Activated CD8-positive, alpha-beta memory T cell treated with anti-CD3 and anti-CD28 coated beads, Interleukin-2, amount 50 U/mL, for 48 hours (primary cell): ENCODE measurements around the gene KCNMB1.
"Not testable (repeated sequence)": the region's sequence is repeated elsewhere in the genome, so short reads cannot be mapped to it uniquely, and the experiment has no call there.

Experiments used
- DNase-seq: peaks from one replicate; pipeline ENCODE4 v3.0.0-alpha.2; 2020

The KCNMB1 gene

DNA sequence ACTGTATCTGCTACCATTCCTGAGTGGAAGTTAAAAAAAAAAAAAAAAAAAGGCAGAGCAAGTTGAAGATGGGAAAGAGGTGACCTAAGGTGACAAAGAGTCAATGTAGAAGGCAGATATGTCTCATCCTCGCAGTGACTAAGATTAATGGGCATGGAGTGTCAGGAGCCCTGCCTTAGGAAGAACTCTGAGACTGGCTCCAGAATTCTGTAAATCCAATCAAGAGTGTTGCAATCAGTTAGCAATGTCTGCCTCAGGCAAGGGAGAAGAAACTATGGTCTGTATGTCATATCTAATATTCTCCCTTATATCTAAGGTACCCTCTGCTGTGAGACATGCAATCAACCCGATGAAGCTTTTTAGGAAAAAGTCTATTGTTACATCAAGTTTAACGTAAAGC lies 24.7 kb upstream of the KCNMB1 start:
- DNase-seq = no peak

GRCh38 chr5:170411100-170411499 lies 21.9 kb upstream of the KCNMB1 start:
- DNase-seq = no peak

DNA sequence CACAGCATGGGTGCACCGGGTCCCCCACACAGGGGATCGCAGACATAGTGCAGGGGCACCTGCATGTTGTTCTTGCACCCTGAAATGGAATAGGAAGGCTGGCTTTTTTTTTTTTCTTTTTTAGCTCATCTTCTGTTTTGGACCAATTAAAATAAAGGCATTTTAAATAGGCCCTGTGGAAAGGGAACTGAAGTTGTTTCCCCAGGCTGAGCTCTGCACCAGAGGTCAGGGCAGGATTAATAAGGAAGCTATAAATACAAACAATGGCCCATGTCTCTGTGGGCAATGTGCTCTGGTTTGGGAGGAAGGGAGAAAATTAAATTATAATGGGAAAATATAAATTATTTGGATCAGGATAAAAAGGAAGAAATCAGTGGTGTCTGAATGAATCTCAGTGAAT lies 21.2 kb upstream of the KCNMB1 start:
- DNase-seq = no peak

GRCh38 chr5:170408877-170409660 lies 19.9 kb upstream of the KCNMB1 start:
- DNase-seq = no peak

DNA sequence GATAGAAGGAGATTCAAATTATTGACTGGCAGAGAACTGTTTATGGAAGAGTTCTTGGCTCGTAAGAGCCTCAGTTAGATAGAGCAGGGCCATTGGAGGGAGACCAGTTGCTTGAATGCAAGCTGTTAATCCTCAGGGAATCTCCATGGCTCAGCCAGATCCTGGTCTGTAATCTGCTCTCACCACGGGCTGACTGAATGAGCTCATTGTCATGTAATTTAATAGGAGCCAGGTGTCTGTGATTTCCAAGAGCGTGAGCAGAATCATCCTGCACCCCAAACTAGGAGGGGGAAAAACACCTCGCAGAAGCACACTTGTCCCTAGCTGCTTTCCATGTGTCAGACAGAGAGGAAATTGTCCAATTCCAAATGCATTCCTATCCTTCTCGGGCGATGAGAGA lies 19.1 kb upstream of the KCNMB1 start:
- no peak for DNase-seq

DNA sequence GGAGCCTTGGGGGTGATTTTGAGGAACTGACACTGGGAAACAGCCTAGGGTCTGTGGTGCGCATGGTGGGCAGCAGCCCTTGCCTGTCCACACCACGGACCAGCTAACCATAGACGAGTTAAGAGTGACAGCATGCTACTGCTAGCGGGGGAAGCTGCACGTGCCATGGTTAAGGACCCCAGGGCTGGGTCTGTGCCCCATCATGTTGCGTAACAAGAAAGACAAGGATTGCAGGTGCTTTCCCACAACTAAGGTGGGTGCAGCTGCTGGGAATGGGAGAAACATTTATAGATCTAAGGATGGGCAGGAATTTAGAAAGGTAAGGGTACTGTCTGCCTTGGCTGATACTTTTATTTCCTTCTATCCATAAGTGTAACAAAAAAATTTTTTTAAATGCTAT lies 17.9 kb upstream of the KCNMB1 start:
- no peak for DNase-seq

DNA sequence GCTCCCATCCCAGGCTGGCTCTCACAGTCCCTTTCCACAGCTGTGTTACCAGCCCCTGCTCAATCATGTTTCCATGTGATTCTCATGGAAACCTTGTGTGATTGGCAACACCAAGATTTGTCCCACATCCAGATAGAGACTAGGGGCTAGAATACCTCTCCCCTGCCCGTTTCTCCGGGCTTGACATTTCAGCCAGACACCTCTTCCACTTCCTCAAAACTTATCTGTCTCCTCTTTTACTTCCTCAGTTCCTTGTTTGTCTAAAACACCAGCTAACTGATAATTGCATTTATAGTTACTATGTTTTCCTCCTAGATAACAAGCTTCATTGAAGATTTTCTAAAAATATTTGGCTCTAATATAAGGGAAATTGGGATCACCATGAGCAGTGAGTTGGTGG lies 16.6 kb upstream of the KCNMB1 start:
- DNase-seq = no peak

DNA sequence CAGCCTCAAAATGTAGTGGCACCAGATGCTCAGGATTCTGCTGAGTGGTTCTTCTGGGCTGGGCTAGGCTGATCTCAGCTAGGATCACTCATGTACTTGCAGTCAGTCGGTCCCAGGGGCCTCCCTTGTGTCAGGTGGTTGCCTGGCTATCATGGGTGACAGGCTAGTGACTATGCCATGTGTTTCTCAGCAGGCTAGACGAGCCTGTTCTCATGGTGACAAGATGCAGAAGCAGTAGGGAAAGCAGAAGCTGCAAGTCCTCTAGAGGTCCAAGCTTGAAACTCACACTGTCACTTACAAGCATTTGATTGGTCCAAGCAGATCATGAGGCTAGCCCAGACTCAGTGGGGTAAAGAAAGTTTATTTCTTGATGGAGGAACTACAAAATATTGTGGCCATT lies 15.2 kb upstream of the KCNMB1 start:
- DNase-seq = no peak

DNA sequence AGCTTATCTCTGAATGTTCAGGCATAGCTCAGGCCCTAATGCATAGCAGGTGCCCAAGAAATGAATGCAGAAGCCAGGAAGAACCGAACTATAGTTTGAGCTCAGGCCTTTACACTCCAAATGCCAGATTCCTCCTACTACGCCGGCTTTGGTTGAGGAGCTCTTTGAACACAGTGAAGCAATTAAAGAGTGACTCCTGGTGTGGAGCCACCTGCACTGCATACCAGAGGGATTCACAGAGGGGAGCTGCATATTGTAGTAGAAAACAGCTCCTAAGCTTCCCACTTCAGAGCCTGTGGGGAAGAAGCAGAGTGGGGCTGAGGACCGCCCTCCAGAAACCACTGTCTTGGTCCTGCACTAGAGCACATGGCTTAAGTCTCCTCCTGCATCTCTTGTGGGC lies 14.5 kb upstream of the KCNMB1 start:
- DNase-seq = no peak

- no peak for DNase-seq
Measured at GRCh38 chr5:170402508-170402907, 13.3 kb upstream of the KCNMB1 start.

DNA sequence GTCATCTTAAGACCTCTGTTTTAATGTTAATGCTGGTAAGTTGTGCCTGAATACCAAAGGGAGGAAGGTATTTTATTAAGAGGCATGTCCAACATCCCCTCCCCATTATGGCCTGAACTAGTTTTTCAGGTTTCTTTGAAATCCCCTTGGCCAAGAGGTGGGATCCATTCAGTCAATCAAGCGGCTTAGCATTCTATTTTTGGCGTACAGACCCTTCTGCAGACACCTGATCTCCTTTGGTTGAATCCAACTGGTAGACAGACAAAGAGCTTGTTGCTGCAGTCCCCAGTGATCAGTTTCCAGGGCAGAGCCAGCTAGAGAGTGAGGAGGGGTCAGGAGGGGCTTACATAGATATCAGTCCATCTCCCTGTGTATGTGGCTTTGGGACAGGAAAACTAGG lies 7.9 kb upstream of the KCNMB1 start:
- no peak for DNase-seq

DNA sequence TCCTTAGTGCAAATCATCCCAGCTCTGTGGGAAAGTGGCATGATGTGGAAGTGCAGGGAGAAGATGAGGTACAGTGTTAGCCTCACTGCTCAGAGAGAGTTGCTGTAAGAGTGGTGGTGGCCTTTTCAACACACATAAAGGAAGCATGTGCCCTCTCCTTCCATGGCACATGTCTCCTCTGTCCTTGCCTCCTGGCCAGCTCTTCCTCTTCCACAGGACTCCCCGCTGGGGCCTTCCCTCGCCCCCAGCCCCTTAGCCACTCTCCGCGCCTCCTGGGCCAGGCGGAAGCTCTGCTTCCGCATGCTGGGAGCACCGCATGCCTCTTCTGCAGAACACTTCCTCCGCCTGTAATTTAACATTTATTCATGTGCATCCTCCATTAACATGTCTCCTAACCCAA lies 4.8 kb upstream of the KCNMB1 start:
- no peak for DNase-seq

DNA sequence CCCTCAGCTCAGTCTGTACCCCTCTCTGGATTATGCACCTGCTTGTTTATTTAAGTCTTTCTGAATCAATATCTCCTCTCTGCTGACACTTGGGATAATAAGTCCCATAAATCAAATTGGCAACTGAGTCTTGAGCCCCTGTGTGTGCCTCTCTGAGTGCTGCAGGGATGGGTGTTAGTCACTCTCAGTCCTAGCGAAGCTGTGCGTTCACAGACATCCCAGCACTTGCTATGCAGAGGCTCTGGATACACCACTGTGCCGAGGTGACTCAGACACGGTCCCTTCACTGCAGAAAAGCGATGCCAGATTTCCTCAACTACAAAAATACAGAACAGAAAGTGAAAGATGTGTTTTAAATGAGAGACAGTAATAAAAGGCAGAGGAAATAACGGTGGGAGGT lies 4.1 kb upstream of the KCNMB1 start:
- DNase-seq = no peak

DNA sequence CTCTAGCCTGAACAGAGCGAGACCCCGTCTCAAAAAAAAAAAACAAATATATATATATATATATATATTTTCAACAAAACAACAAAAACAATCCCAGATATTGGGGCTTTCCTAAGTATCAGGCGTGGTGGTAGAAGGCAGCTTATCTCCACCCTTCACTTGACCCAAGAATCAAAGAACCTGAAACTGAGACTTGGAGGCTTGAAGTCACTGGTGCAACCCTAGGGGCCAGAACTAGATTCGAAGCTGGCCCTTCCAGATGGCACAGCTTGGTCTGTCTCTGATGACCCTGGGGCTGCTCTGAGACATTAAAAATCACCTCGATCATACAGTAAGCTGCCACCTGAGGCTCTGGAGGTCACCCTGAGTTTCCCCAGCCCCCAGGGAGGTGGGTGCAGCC lies 1.3 kb upstream of the KCNMB1 start:
- no peak for DNase-seq

DNA sequence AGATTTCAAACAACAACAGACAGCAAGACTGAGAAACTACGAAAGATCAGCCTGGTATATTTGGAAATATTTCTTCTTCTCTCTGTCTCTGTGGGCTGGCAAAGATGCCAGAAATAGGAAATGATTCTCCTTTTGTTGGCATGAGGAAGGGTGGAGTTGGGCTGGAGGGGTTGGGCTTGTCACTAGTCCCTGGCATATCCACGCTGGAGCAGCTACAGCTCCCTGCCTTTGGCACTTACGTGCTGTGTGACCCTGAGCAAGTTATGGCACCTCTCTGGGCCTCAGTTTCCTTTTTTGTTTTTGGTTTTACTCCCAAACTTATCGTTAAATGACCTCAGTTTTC lies 354 bp upstream of the KCNMB1 start:
- DNase-seq = no peak

DNA sequence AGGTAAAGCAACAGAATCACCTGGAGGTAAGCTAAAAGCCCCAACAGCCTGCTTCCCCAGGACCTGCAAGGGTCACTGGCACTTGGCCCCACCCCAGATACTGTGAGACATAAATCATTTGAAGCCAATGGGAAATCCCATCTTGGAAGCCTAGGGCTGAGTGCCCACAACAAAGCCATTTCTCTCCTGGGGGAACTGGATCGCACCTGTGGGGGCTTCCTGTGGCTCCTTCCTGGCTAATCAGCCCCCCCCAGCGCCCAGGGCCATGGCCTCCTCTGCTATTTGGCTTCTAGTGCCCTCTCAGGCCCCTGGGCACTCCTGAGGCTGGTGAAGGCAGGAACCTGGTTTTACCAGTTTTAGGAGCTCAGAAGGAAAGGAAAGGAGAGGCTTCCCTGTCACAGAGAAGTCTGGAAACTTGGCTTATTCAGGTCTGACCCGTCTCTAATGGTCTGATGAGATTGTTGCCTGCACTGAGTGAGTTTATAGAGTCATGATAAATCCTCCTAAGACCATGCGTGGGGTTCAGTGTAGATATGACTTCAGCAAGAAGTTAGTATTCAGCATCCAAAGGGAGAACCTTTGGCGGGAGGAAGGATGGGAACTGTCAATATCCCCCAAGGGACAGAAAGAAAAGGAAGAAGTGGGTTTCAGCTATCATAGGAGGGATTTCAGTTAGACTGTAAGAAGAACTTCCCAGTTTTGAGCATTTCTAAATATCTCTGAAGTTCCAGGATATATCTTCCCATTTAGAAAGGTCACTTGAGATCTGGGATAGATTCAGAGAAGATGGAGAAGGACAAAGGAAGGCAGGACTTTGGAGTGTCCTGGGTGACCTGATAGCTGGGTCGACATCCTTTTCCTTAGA lies 1.2 kb downstream of the KCNMB1 start:
- DNase-seq = no peak

GRCh38 chr5:170386743-170387395 lies 2.3 kb downstream of the KCNMB1 start:
- DNase-seq = no peak

DNA sequence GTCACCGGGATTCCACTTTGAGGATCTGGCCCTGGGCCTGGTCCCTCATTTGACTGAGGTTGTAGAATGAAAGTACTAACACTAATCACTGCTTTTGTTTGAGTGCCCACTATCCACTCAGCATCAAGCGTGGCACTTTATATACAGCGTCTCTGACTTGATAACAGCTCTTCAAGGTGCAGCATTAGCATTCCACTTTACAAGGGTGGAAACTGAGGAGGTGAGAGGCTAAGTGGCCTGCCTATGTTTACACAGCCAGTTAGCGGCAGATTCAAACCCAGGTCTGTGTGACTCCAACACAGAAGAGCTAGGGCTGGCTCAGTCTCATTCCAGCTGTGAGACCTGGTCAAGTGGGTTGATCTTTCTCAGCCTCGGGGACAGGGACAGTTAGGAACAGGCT lies 5.9 kb downstream of the KCNMB1 start:
- no peak for DNase-seq

- no peak for DNase-seq
Measured at GRCh38 chr5:170382790-170383189, 6.4 kb downstream of the KCNMB1 start.

GRCh38 chr5:170380361-170380951 lies 8.7 kb downstream of the KCNMB1 start:
- no peak for DNase-seq

DNA sequence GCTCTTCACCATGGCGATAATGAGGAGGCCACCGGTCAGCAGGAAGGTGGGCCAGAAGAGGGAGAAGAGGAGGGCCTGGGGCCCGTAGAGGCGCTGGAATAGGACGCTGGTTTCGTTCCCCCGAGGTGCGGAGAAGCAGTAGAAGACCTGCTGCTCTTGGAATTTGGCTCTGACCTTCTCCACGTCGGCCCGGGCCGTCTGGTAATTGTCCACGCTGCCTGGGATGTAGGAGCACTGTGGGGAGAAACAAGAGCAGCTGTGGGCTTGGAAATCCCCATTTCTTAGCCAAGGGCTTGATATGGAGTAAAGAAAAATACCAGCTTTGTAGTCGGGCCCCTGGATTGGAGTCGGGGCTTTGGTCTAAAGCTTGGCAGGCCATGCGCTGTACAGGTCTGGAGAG lies 10.4 kb downstream of the KCNMB1 start:
- DNase-seq = no peak

- no peak for DNase-seq
Measured at GRCh38 chr5:170377027-170377426, 12.1 kb downstream of the KCNMB1 start.

GRCh38 chr5:170376526-170376925 lies 12.6 kb downstream of the KCNMB1 start:
- DNase-seq = not testable (repeated sequence)

GRCh38 chr5:170375283-170375682 lies 13.9 kb downstream of the KCNMB1 start:
- no peak for DNase-seq
